ENCODE data around the gene NTN1. TPM values are rescaled to one million over a fixed set of nuclear protein-coding genes. Genes with fewer than 3 reads are reported as not detected.
"Not testable (repeated sequence)": the region's sequence is repeated elsewhere in the genome, so short reads cannot be mapped to it uniquely, and the experiment has no call there.

The NTN1 gene
- total RNA-seq, 1 donor from 2014 or later, result 29.6 TPM

GRCh38 chr17:9150446-9151090 is 129.3 kb downstream of the NTN1 start:
- H3K27ac ChIP-seq, result peak overlapping the region; percentile 64 to 75
- no peaks in the 10 kb centered on the region for H3K36me3 ChIP-seq
- no peak for DNase-seq (ENCODE audit: low spot score in 2 of 2)
- H3K9me3 ChIP-seq, result no peaks in the 10 kb centered on the region
- H3K27me3 ChIP-seq, result no peaks in the 10 kb centered on the region
- H3K4me3 ChIP-seq, result peak overlapping the region in 1 of 2 donors; percentile 7
- no peak for TF ChIP-seq CTCF (IDR thresholded peaks at IDR 0.05)
- intact Hi-C loops (cut with DNase I), result loop anchor here (1.0 kb wide), 1 partner anchor 12 kb away; no protein-coding TSS in a partner anchor
- peaks cover 5 to 28% of the 10 kb centered on the region in 2 donors for H3K4me1 ChIP-seq

GRCh38 chr17:9151091-9151490 is 129.8 kb downstream of the NTN1 start:
- H3K4me1 ChIP-seq, result peaks cover 5 to 28% of the 10 kb centered on the region in 2 donors
- no peak overlapping the region for H3K4me3 ChIP-seq
- H3K27ac ChIP-seq, result peak overlapping the region; percentile 64 to 75
- intact Hi-C loops (cut with DNase I), result loop anchor here (1.0 kb wide), 1 partner anchor 11 kb away; no protein-coding TSS in a partner anchor
- TF ChIP-seq CTCF (IDR thresholded peaks at IDR 0.05), result no peak
- no peaks in the 10 kb centered on the region for H3K36me3 ChIP-seq
- DNase-seq (ENCODE audit: low spot score in 2 of 2), result no peak
- no peaks in the 10 kb centered on the region for H3K27me3 ChIP-seq
- H3K9me3 ChIP-seq, result no peaks in the 10 kb centered on the region

- Histone ChIP-seq H3K4me1 (peaks cover 5 to 28% of the 10 kb centered on the region in 2 donors), H3K27ac (peak overlapping the region; percentile 64 to 75)
- H3K36me3 ChIP-seq; H3K4me3 ChIP-seq; H3K9me3 ChIP-seq; H3K27me3 ChIP-seq; DNase-seq (ENCODE audit: low spot score in 2 of 2): not testable (repeated sequence)
- intact Hi-C loops (cut with DNase I), result loop anchor here (1.0 kb wide), 1 partner anchor 11 kb away; no protein-coding TSS in a partner anchor
Measured at GRCh38 chr17:9151740-9152139, 130.4 kb downstream of the NTN1 start.

- DNase-seq (ENCODE audit: low spot score in 2 of 2), result no peak
- H3K27ac ChIP-seq, result peak overlapping the region; percentile 35 to 54
- peaks cover 3 to 22% of the 10 kb centered on the region in 2 donors for H3K4me1 ChIP-seq
- H3K36me3 ChIP-seq, result no peaks in the 10 kb centered on the region
- H3K4me3 ChIP-seq, result no peak overlapping the region
- no peaks in the 10 kb centered on the region for H3K27me3 ChIP-seq
- intact Hi-C loops (cut with DNase I), result no loop called here
- no peak for TF ChIP-seq CTCF (IDR thresholded peaks at IDR 0.05)
- no peaks in the 10 kb centered on the region for H3K9me3 ChIP-seq
Measured at GRCh38 chr17:9158544-9159452, 137.5 kb downstream of the NTN1 start.

GRCh38 chr17:9162275-9162985 is 141.1 kb downstream of the NTN1 start:
- DNase-seq (ENCODE audit: low spot score in 2 of 2), result peak; percentile 40 to 94
- Histone ChIP-seq H3K9me3 (no peaks in the 10 kb centered on the region), H3K27ac (peak overlapping the region; percentile 85 to 86), H3K4me1 (peaks cover 6 to 29% of the 10 kb centered on the region in 2 donors), H3K36me3 (no peaks in the 10 kb centered on the region), H3K4me3 (peak overlapping the region; percentile 15 to 47), H3K27me3 (no peaks in the 10 kb centered on the region)
- intact Hi-C loops (cut with DNase I), result loop anchor here (1.0 to 5.0 kb wide), 5 partner anchors 11 to 140 kb away; no protein-coding TSS in a partner anchor
- TF ChIP-seq CTCF (IDR thresholded peaks at IDR 0.05), result peak; percentile 56 to 69 (median 66)

Data from ascending aorta (tissue), 2 donors.